Measurements from ENCODE around the gene TRIO.

Gene TRIO

DNA sequence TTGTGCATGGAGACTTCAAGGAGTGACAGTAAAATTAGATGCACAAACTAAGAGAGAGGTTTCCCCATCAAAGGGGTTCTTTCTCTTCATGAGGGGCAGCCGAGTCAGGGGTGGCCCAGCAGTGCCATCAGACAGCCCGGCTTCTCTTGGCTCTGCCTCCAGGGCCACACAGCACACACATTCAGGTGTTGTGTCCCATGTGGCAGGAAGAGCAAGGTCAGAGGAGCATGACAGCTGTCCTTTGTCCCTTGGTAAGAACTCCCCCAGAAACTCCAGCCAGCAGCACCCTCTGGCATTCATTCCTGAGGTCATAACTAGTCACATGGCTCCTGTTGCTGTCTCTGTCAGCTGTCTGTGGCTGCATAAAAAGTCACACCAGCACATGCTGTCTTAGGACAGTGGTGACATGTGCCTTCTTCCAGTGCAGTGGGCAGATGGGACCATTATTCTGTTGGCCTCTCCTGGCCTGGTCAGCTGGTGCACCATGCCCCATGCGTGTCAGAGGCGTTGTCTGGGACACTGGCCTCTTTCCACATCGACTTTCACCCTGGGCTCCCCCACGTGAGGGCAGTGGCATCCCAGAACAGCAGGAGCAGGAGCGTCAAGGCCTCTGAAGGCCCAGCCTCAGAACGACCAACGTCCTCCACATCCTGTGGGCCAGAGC, 360.0 kb downstream of the TRIO start:
- no peak for DNase-seq

DNA sequence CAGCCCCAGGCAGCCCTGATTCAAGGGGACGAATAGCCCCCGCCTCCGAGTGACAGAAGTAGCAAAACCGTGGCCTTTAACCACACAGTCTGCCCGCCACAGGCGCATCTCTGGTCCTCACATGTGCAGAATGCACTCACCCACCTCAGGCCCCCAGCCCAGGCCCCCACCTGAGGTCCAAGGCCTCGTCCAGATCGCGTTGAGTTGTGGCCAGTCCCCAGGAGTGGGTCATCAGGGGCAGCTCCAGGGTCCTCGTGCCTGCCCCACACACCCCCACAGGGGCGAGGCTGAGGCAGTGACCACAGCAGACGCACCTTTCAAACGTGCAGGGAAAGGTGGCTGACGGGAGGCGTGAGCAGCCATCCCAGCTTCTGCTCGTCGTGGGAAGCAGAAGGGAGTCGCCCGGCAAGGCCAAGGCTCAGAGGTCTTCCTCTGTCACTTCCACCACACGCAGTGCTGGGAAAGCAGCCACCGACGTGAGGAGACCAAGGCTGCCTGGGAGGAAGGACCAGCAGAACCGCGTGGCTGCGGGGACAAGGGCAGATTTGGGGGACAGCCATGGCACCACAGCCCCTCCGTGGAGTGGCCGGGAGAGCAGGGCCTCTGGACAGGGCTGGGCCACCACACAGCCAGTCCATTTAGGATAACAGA, 360.7 kb downstream of the TRIO start:
- DNase-seq = no peak

DNA sequence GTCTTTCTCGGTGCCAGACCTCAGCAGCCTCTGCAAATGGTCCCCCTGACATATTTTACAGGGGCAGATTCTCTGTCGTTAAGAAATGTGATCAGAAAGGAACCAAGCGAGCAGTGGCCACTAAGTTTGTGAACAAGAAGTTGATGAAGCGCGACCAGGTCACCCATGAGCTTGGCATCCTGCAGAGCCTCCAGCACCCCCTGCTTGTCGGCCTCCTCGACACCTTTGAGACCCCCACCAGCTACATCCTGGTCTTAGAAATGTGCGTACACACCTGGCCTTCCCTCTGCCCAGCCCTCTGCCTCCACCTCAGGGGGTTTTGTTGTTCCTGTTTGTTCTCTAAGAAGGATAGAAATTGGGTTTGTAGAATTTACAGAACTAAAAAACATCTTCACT, 361.2 kb downstream of the TRIO start:
- no peak for DNase-seq

DNA sequence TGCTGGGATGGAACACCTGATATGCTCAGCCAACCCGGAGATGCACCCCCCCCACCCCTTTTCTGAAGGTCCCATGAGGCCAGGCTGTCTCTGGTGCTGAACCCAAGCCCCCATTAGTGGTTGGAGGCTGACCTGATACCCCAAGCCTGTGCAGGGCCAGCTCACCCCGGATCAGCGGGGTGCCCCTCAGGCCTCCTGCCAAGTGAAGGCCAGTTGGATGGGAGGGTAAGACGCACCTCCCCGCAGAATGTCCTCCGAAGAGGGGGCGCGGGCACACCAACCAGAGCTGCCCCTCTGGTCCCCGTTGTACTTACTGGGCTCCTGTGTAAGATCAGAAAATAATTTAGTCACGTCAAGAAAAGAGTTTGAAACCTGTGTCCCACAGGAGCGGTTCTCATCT, 361.7 kb downstream of the TRIO start:
- DNase-seq = no peak

DNA sequence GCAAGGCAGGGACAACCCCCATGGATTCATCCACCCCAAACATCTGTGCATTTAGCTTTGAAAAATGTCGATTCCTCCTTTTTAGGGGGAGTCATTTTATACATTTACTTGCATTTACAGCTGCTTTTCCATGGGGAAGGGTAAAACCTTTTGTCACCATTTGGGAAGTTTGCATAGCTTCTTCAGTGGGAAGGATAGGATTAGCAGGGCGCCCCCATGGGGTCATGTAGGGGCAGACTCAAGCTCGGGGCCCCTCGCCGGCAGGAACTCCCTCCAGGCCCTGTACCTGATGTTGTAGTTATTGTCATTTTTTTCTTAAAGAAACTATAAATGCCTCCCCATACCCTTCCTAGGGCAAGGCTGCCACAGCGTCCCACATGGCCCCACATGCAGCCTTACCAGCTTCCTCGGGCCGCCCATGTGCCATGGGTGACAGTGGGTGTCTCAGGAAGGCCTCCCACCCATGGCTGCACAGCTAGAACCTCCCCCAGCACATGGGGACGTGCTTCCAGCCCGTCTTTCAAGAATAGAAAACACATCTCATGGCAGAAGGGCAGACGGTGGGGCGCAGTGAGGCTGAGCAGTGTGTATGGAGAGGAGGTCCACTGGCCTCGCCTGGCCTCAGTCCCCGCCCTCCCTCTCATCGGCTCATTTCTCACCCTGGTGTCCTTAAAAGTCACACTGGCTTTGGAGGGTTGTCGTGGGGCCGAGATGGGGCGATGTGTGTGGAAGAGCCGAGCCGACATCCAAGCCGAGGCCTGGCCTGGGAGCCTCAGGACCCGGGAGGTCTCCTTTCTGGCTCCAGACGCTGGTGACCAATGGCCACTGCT, 362.4 kb downstream of the TRIO start:
- no peak for DNase-seq

DNA sequence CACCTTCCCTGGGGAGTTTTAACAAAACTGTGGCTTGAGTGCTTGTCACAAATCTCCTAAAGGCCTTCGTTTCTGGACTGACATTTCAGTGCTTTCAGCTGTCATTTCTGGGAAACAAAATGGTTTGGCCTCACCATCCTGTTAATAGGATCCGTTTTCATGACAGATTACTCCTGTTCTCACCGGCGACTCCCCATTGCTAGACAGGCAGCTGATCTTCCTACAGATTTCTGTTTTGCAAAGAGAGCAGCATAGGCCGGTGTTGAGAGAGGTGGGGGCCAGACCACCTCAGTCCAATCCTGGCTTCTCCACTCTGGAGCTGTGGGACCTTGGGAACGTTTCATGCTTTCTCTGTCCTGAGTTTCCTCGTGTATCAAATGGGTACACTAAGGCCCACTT, 363.0 kb downstream of the TRIO start:
- DNase-seq = no peak

DNA sequence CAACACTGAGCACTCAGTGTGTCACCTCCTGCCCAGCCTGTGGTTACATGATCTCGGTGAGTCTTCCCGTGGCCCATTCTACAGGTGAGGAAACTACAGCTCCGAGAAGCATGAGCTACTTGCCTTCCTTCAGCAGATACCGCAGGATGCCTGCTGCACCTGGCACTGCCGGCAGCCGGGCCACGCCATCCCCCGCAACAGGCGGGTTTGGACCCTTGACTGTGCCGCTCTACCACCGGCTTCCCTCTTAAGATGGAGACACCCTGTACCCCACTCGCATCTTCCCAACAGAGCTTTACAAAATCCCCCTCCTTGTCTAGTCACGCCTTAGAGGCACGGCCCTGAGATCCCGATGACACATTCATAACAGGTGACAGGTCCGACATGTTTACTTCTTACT, 363.5 kb downstream of the TRIO start:
- DNase-seq = no peak

DNA sequence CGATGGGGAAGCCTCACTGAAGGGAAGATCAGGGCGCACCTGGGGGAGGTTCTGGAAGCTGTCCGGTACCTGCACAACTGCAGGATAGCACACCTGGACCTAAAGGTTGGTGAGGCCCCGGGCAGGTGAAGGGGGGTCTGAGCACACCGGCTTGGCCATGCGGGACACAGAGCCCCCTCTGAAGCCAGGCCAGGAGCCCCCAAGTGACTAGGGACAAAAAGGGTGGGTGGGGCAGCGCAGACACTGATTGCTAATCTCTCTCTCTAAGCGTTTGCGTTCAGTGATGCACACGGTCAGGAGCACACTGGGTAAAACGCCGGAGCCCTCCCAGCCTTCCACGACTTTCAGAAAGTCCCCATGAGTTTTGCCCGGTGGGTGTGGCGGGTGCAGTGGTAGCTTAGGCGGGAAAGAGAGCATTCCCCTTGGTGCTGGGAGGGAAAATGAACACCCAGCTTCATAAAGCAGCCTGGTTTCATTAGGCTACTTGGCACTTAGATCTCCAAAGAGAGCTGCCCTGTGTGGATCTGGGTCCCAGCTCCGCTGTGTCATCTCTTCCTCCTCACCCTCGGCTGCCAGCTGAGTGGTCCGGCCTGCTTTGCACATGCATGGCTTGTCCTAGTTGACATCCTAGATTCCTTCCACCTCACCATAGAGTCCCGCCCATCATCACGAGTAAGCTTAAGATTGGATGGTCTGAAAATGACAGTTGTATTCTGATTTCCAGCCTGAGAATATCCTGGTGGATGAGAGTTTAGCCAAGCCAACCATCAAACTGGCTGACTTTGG, 364.2 kb downstream of the TRIO start:
- DNase-seq = no peak

DNA sequence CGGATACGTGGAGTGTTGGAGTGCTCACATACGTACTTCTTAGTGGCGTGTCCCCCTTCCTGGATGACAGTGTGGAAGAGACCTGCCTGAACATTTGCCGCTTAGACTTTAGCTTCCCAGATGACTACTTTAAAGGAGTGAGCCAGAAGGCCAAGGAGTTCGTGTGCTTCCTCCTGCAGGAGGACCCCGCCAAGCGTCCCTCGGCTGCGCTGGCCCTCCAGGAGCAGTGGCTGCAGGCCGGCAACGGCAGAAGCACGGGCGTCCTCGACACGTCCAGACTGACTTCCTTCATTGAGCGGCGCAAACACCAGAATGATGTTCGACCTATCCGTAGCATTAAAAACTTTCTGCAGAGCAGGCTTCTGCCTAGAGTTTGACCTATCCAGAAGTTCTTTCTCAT, 364.9 kb downstream of the TRIO start:
- no peak for DNase-seq

DNA sequence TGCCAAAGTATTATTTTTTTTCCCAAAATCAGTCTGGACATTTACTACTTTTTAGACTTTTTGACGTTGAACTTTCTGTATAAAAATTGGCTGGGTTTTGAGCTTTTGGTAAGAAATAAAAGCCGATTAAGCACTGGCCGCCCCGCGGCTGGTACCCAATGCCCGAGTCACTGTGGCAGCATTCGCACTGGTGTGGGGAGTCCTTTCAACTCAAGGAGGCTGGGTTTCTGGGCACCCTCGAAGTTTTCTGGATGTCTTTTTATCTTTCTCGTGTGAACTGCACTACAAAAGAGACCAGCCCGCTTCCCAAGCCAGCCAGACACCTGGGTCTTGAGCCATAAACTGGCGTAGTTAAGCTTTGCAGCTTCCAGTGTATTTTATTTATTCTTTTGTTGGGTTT, 366.4 kb downstream of the TRIO start:
- no peak for DNase-seq

DNA sequence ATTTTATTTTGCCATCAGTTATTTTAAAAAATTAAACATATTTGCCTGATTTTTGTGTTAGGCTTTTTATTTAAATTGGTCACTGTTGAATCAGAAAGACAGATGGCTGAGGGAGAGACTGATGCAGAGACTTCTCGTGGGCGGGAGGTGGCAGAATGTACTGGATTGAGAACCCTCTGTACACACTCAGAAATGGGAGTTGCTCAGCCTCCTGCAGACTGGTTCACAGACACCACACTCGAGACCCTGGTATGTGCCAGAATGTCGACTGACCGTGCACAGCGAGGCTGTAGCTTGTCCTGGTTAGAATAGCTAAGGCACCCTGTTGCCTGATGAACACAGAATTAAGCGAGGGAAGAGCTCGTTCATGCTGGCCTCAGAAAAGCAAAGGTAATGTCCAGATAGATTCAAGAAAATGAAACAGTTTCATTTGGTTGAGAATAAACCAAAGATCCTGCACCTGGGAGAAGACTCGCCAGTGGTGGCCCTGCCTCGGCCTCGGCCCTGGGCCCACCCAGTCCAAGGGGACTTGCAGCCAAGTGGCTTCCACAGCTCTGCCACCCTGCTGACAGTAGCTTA, 367.1 kb downstream of the TRIO start:
- DNase-seq = no peak

DNA sequence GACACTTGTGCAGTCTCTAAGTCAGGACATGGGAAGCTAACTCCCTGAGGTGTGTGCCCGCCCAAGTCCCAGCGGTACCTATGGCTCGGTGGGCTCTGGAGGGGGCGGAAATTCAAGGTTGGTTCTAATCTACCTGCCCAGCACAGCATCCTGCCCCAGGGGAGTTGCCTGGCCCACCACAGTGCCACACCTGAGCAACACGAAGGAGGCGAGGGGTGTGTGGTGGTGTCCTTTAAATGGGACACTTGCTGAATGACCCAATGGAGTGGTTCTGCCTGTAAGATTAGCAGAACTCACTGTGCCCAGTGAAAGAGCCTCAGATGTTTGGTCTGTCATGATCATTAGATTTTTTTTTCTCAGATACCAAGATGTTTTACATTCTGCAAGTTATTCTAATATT, 367.7 kb downstream of the TRIO start:
- no peak for DNase-seq

DNA sequence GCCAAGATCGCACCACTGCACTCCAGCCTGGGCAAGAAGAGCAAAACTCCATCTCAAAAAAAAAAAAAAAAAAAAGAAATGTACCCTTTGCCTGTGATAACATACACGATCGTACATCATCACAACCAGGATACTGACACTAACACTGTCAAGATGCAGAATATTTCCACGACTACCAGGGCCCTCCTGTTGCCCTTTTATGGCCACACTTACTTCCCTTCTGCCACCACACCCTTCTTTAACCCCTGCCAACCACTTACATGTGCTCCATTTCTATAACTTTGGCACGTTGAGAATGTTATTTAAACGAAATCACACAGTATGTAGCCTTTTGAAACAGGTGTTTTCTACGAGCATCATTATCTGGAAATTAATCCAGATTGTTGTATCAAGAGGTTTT, 369.4 kb downstream of the TRIO start:
- no peak for DNase-seq

DNA sequence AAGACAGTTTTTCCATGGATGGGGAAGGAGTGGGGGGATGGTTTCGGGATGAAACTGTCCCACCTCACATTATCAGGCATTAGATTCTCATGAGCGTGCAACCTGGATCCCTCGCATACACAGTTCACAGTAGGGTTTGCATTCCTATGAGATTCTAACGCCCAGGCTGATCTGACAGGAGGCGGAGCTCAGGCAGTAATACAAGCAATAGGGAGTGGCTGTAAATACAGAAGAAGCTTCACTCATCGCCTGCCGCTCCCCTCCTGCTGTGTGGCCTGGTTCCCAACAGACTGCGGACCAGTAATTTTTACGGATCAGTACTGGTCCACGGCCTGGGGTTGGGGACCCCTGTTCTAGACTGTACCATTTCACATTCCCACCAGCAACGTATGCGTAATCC, 370.1 kb downstream of the TRIO start:
- DNase-seq = no peak

DNA sequence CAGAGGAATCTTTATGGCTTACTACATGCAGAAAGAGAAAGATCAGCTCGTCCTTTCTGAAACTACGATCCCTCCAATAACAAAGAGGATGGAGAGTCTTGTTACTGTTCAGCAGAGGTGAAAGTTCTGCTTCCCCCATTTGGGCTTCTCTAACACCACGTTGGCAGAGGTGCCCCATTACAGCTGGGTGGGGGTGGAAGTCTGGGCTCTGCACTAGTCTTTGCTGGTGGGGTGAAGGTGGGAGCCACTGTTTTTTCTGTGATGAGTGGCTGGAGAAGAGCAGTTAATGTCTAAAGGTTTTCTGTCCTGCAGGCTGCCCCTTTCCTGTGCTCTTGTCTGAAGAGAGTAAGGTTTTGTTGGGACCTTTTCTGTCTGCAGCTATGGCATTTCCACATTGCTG, 373.8 kb downstream of the TRIO start:
- DNase-seq = no peak

DNA sequence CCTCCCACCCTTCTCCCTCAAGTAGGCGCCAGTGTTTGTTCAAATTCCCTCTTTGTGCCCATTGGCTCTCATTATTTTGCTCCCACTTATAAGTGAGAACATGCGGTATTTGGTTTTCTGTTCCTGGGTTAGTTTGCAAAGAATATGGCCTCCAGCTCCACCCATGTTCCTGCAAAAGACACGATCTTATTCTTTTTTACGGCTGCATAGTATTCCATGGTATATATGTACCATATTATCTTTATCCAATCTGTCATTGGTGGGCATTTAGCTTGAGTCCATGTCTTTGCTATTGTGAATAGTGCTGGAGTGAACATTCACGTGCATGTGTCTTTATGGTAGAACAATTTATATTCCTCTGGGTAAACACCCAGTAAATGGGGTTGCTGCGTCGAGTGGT, 375.5 kb downstream of the TRIO start:
- no peak for DNase-seq

DNA sequence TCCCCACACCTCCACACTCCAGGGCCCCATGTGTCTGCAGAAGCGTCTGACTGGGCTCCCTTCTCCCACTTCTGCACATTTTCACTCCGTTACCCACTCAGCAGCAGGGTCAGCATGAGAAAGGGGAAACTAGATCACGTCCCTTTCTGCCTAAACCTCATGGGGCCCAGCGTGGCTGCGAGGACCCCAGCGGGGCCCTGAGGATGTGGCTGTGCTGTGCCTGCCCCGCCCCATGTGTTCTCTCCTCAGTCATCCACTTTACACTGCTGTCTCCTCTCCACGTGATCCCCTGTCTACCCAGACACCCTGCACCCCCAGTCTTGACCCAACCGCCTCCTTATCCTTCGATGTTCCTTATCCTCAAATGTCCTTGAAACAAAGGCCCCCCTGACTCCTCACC, 378.6 kb downstream of the TRIO start:
- DNase-seq = no peak

DNA sequence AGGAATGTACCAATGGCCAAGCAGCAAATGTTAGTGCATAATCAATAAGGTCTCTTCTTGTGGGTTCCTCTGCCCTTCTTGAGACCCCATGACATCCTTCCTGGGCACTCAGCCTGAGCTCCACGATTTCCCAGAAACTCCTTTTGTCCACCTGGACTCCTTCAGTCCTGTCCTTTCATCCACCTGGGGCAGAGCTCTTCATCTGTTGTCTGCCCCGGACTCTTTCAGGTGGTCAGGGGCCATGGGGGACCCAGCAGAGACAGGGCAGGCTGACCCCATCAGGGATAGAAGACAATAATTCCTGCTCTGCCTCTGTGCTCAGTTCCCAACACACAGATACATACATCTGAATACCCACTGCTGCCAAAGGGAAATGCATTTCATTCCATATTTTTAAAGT, 379.6 kb downstream of the TRIO start:
- no peak for DNase-seq

DNA sequence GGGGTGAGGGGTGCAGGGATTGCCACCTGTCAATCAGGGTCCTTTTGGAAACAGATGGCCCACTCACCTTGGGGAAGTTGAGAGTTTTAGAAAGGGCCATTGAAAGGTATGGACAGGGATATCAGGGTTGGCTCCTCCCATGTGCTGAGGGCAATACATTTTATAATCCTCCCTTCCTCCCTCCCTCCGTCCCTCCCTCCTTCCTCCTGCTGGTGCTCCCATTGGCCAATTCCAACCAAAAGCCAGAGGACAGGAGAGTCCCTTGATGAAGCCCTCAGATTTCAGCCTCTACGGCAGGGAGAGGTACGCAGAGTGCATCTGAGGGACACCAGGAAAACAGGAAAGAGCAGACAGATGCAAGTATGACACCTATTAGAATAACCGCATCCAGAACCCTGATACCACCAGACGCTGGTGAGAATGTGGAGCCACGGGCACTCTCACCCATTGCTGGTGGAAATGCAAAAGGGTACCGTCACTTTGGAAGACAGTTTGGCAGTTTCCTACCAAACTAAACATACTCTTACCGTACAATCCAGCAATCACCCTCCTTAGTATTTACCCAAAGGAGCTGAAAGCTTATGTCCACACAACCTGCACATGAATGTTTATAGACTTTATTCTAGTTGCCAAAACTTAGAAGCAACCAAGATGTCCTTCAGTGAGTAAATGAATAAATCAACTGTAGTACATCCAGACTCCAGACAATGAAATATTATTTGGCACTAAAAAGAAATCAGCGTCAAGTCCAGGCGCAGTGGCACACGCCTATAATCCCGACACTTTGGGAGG, 380.3 kb downstream of the TRIO start:
- DNase-seq = no peak

DNA sequence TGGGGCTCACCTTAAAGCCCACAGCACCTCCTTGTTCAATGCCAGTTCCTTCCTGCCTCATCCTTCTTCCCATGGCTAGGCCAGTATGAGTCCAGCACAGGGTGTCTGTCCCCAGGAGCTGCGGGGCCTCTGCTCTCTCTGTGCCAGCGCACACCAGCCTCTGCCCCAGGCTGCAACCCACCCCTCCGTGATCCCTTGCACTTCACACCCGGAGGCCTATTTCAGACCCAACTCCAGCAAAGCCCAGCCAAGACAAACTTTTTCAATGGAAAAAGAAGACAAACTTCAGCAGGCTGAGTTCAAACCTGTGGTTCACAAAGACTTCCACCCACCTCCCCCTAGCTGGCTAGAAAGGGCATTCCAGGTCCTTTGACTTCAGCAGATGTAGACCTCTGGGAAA, 382.3 kb downstream of the TRIO start:
- no peak for DNase-seq

DNA sequence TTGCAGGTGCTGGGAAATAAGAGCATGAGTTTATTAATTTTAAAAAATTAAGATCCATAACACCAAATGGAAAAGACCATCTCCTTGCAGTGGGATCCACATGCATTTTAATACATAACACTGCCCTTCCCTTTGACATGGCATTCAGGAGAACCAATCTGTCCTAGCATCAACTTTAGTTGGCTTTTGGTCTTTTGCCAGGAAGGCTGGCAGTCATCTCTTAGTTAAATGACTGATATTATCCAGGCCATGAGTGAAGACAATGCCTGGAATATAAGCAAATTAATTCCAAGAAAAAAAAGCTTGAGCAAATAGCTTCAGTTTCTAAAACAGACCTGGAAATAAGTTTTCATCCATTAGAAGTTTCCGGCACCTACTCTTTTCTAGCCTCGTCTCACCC, 383.4 kb downstream of the TRIO start:
- DNase-seq = no peak

DNA sequence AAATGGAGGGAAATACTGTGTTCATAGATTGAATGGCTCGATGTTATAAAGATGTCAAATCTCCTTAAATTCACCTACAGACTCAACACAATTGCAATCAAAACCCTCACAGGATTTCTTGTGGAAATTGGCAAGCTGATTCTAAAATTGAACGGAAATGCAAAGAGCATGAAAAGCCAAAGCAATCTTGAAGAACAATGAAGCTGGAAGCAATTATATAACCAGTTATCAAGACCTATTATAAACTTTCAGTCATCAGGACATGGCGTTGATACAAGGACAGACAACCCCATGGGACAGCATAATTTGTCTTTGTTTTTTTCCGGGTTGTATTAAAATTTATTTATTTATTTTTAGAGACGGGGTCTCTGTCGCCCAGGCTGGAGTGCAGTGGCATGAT, 385.0 kb downstream of the TRIO start:
- no peak for DNase-seq
